GM13976 (cell line): Measurements from ENCODE around the gene HSF4.
A peak's percentile ranks its signal among the peaks of the same experiment; 100 is the strongest.

Experiments
- DNase-seq: peaks from one replicate; pipeline ENCODE4 v3.0.0; 2012; ENCODE audit warnings: low spot score
- CTCF ChIP-seq: IDR thresholded peaks from 2 replicates; pipeline ENCODE4 v1.5.1; 2012; ENCODE audit warnings: borderline replicate concordance, mild to moderate bottlenecking; ENCODE audit not compliant: insufficient read depth; ENCODE audit errors: extremely low read depth, missing control alignments, control extremely low read depth
- in situ Hi-C: fragments of 300-500 bp; cut with MboI; formaldehyde crosslinking; loops from one replicate; pipeline ENCODE4 v1.12.0; 2022; ENCODE audit warnings: low sequenced_read_pairs, mixed read lengths, inconsistent platforms; ENCODE audit not compliant: unreplicated experiment

HSF4 gene

GRCh38 chr16:67156143-67156844 lies 8.3 kb upstream of the HSF4 start:
- in situ Hi-C loops = loop anchor here (25.0 kb wide), 1 partner anchor 194 kb away; the partner anchor contains the start of gene CES3
- no peak for TF ChIP-seq CTCF
- DNase-seq = no peak

GRCh38 chr16:67157106-67157748 lies 7.3 kb upstream of the HSF4 start:
- TF ChIP-seq CTCF = no peak
- no peak for DNase-seq
- in situ Hi-C loops = loop anchor here (25.0 kb wide), 1 partner anchor 195 kb away; the partner anchor contains the start of gene CES3

- in situ Hi-C loops = loop anchor here (25.0 kb wide), 1 partner anchor 196 kb away; the partner anchor contains the start of gene CES3
- DNase-seq = no peak
- no peak for TF ChIP-seq CTCF
Observed at GRCh38 chr16:67157892-67158635, 6.5 kb upstream of the HSF4 start.

- DNase-seq = peak; percentile 84
- in situ Hi-C loops = loop anchor here (25.0 kb wide), 1 partner anchor 197 kb away; the partner anchor contains the start of gene CES3
- no peak for TF ChIP-seq CTCF
Observed at GRCh38 chr16:67158637-67159600, 5.6 kb upstream of the HSF4 start.

GRCh38 chr16:67161595-67162058 lies 2.9 kb upstream of the HSF4 start:
- DNase-seq = no peak
- TF ChIP-seq CTCF = no peak
- in situ Hi-C loops = loop anchor here (25.0 kb wide), 1 partner anchor 199 kb away; the partner anchor contains the start of gene CES3
